Fibroblast of villous mesenchyme (primary cell): ENCODE data around the gene ENTPD1. TPM values are rescaled to one million over a fixed set of nuclear protein-coding genes. Genes with fewer than 3 reads are reported as not detected.

Experiments
- DNase-seq: peaks from one replicate; pipeline ENCODE4 v3.0.0-alpha.2; 2010; ENCODE audit warnings: low read depth
- H3K4me3 ChIP-seq: 2 replicates; pipeline ENCODE4 v1.5.1; 2011; ENCODE audit warnings: low read depth, mild to moderate bottlenecking, low read length
- CTCF ChIP-seq: IDR thresholded peaks from 2 replicates; pipeline ENCODE4 v1.5.1; 2012; ENCODE audit warnings: low read depth, mild to moderate bottlenecking, low read length; ENCODE audit not compliant: insufficient read depth
- total RNA-seq: library from RNA; depleted of rRNA; stranded (reverse); fragments of >200 nt; gene quantifications from 2 replicates; pipeline ENCODE4 v1.2.3, GENCODE V29; 2012

ENTPD1 gene
- total RNA-seq, 1 donor, result 0.86 TPM

GRCh38 chr10:95832216-95833041 is 76.5 kb downstream of the ENTPD1 start:
- no peak for TF ChIP-seq CTCF
- DNase-seq, result no peak
- no peak overlapping the region for H3K4me3 ChIP-seq

- peak; percentile 71 for DNase-seq
- no peak for TF ChIP-seq CTCF
Observed at GRCh38 chr10:95833042-95833610, 77.2 kb downstream of the ENTPD1 start.

GRCh38 chr10:95834406-95834805 is 78.4 kb downstream of the ENTPD1 start:
- DNase-seq, result no peak
- no peak overlapping the region for H3K4me3 ChIP-seq
- TF ChIP-seq CTCF, result no peak

More at GRCh38 chr10:95833042-95833610, 77.2 kb downstream of the ENTPD1 start:
- no peak overlapping the region for H3K4me3 ChIP-seq

- no peak overlapping the region for H3K4me3 ChIP-seq
- DNase-seq, result peak; percentile 20
- no peak for TF ChIP-seq CTCF
Observed at GRCh38 chr10:95835149-95835860, 79.3 kb downstream of the ENTPD1 start.

GRCh38 chr10:95835911-95836310 is 79.9 kb downstream of the ENTPD1 start:
- no peak for TF ChIP-seq CTCF
- no peak for DNase-seq

GRCh38 chr10:95836610-95837355 is 80.8 kb downstream of the ENTPD1 start:
- TF ChIP-seq CTCF, result no peak
- DNase-seq, result no peak
- H3K4me3 ChIP-seq, result no peak overlapping the region

More at GRCh38 chr10:95835911-95836310, 79.9 kb downstream of the ENTPD1 start:
- H3K4me3 ChIP-seq, result no peak overlapping the region
